PC-3 (cell line): Measurements from ENCODE around the gene KLF16.

Experiments
- EZH2 ChIP-seq: fragments of 300-600 bp; sonication (generic); IDR thresholded peaks from one replicate; pipeline ENCODE4 v1.6.1; 2017; ENCODE audit warnings: antibody characterized with exemption, mild to moderate bottlenecking, low read length; ENCODE audit not compliant: unreplicated experiment
- EZH2phosphoT487 ChIP-seq: fragments of 300-600 bp; sonication (generic); IDR thresholded peaks from 2 replicates; pipeline ENCODE4 v1.6.1; 2018; ENCODE audit warnings: mild to moderate bottlenecking, antibody characterized with exemption, low read length, borderline replicate concordance
- TF ChIP-seq, protein P1 (sequence below): fragments of 300-600 bp; sonication (generic); conservative IDR thresholded peaks from 2 replicates; pipeline ENCODE4 v1.5.1; 2017; ENCODE audit warnings: antibody characterized with exemption, low read depth, mild to moderate bottlenecking, low read length

DNA sequence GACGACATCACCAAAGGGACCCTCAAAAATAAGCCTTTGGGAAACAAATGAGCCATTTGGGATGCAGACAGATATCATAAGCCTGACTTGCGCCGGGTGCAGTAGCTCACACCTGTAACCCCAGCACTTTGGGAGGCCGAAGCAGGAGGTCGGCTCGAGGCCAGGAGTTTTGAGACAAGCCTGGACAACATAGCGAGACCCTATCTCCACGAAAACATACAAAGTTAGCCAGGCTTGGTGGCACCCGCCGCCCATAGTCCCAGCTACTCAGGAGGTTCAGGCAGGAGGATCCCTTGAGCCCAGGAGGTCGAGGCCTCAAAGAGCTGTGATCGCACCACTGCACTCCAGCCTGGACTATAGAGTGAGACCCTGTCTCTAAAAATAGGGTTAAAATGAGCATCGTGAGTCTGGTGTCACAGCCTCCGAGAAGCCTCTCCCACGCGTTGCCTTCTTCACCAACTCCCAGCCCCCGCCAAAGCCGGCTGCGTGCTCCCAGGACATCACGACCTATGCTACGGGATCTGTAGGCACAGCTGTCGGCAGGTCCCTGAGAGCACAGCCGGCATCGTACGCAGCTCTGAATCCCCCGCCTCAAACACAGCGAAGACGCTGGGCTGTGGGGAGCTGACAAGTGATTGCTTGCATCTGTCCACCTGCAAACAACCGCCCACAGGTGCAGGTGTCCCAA, 16.7 kb downstream of the KLF16 start:
- TF ChIP-seq, protein P1, sequence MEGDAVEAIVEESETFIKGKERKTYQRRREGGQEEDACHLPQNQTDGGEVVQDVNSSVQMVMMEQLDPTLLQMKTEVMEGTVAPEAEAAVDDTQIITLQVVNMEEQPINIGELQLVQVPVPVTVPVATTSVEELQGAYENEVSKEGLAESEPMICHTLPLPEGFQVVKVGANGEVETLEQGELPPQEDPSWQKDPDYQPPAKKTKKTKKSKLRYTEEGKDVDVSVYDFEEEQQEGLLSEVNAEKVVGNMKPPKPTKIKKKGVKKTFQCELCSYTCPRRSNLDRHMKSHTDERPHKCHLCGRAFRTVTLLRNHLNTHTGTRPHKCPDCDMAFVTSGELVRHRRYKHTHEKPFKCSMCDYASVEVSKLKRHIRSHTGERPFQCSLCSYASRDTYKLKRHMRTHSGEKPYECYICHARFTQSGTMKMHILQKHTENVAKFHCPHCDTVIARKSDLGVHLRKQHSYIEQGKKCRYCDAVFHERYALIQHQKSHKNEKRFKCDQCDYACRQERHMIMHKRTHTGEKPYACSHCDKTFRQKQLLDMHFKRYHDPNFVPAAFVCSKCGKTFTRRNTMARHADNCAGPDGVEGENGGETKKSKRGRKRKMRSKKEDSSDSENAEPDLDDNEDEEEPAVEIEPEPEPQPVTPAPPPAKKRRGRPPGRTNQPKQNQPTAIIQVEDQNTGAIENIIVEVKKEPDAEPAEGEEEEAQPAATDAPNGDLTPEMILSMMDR = no peak
- no peak for TF ChIP-seq EZH2
- TF ChIP-seq EZH2phosphoT487 = no peak
